Stimulated activated CD8-positive, alpha-beta memory T cell treated with anti-CD3 and anti-CD28 coated beads, Interleukin-15, amount 100 ng/mL, for 4 hours (primary cell): ENCODE data around the gene SMYD3.
"Not testable (repeated sequence)": the region's sequence is repeated elsewhere in the genome, so short reads cannot be mapped to it uniquely, and the experiment has no call there.

Source experiments
- DNase-seq, 2 donors: peaks; one replicate each; pipeline ENCODE4 v3.0.0-alpha.2; 2020; ENCODE audit warnings: low read depth in 2 of 2

SMYD3 gene

DNA sequence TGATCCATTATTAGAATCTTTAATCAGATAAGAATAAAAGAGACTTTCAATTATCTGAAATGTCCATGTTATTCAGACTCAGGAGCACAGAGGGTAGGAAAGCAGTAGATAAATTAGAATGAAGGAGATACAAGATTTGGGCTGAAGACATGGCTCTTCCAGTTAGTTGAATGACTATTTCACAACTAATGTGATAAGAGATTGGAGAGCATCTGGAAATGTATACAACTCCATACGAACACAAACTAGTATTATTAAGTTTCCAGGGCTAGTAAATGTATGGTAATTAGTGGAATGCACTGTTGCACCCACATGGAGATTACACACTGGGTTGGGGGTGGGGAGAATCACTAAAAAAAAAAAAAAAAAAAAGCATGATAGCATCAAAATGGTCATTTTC is 734.3 kb downstream of the SMYD3 start:
- no peak for DNase-seq

DNA sequence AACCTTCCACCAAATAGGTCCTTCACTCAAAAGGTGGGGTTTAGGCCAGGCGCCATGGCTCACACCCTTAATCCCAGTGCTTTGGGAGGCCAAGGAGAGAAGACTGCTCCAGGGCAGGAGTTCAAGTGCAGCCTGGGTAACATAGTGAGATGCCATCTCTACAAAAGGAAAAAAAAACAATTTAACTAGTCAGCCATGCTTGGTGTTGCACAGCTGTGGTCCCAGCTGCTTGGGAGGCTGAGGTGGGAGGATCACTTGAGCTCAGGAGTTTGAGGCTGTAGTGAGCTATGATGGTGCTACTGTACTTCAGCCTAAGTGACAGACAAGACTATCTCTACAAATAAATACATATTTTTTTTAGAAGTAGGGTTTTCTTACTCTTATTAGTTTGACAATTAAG is 734.8 kb downstream of the SMYD3 start:
- DNase-seq, result no peak

DNA sequence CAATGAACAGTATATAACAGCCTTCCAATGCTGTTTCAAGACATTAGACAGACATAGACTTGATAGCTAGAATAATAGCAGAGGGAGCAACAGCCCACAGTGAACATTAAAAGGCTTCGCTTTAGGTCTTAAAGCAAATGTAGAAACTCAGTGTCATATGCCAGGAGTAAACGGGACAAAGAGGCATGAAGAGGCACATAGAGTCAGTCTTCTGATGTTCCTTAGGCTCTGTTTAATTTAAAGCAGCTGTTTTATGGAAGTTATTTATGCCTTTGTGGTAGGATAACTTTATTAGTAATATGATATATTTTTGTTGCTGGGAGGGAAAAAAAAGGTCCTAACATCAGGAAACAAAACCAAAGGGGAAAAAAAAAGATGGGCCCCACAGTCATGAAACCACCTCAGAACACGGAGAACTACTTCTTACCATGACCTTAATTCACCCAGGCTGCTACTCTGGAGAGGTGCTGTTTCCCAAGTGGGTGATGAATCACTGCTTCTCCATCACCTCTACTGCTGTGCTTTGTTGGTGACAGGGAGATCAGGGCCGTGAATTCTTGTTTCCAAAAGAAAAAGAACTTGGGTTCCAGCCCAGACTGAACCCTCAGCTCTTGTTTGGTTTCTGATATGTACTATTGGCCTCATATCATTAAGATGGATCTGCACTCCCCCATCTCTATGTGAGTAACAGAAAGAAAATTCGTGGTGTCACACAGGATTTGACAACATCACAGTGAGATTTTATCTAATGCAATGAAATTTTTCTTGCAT is 735.4 kb downstream of the SMYD3 start:
- DNase-seq, result no peak

DNA sequence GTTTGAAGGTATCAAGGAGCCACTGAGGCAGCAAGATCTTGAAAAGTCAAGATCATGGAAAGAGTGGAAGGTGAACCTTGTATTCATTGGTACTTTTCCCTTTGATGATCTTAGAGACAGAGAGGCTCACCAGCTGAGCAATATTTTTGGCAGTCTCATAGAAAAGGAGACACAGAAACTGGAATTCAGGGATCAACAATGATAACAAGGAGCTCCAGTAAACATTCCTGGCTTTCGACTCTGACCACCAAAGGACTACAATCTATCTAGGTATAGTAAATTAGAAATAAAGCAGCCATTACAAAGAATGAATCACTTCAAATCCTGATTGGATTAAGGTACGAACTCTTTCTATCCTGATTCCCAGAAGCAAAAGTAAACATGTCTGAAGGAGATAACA is 736.9 kb downstream of the SMYD3 start:
- no peak for DNase-seq

DNA sequence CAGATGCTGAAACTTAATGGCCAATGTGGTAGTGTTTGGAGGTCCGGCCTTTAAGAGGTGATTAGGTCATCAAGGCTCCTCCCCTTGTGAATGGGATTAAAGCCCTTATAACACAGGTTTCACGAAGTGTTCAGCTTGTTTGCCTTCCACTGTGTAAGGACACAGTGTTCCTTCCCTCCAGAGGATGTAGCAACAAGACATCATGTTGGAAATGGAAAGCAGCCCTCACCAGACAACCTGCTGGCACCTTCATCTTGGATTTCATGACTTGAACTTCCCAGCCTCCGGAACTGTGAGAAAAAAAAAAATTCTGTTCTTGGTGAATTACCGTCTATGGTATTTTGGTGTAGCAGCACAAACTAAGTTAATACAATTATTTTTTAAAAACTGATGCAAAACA is 738.5 kb downstream of the SMYD3 start:
- DNase-seq, result no peak

DNA sequence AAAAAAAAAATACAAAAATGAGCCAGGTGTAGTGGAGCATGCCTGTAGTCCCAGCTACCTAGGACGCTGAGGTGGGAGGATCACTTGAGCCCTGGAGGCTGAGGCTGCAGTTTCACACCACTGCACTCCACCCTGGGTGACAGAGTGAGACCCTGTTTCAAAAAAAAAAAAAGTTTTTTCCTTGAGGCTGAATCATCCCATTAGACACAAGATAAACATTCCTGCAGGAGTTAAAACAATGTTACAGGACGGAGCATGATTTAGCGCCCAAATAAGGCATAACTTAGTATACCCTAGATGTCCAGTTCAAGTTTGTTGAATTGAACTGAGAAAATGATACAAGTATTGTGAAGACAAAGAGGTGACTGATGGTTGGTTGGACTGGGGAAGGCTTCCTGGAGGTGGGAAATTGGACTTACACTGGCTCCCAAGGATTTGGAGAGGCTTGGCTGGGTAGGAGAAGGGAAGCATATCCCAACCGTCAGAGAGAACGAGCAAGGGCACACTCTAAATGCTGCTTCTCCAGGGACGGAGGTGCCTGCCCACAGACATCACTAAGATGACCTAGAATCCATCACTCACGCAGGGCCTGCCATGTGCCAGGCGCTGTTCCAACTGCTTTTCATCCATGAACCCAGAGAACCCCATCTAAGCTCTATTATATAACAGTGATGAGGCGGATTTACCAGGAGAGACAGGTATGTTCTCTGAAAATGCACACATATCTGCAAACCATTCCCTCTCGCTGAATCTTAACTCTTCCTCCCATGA is 741.7 kb downstream of the SMYD3 start:
- no peak for DNase-seq

DNA sequence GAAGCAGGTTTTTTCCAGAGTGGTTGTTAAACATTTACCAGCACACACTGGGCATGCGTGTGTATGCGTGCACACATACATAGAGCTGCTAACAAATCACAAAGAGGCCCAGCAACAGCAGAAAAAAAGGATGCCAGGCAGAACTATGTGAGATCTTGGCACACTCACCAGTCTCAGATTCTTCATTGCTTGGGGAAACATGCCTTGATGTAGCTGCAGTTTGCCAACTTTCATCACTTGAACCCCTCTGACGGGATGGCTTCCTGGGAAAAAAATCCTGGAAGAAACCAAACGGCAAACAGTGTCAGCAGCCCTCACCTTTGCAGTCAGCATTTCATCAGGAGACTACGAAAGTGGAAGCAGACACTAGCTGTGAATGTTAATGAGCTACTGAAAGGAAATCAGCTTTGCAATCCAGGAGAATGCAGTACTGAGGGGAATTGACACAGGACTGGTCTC is 743.2 kb downstream of the SMYD3 start:
- DNase-seq, result no peak

DNA sequence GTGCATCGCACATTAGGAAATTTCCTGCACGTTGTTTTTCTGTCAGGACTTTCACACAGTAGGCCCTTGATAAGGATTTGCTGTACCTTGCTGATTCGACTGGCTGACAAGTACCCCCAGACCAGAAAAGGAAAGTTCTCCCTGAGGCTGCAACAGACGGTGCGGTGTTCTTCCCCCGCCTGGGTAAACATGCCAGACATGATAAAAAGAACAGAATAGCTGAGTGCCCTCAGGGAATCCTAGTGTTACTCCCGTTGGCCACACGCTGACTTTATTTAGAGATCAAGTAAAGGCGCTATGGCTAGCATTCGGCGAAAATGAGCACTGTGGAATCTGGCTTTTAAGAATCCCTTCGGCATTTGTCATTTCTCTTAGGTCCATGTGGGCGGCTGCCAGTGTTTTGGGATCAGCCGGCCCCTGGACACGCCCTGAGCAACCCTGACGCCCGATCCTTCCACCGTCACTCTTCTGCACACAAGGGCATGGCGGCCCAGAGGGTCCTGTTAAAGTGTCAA is 744.6 kb downstream of the SMYD3 start:
- no peak for DNase-seq

DNA sequence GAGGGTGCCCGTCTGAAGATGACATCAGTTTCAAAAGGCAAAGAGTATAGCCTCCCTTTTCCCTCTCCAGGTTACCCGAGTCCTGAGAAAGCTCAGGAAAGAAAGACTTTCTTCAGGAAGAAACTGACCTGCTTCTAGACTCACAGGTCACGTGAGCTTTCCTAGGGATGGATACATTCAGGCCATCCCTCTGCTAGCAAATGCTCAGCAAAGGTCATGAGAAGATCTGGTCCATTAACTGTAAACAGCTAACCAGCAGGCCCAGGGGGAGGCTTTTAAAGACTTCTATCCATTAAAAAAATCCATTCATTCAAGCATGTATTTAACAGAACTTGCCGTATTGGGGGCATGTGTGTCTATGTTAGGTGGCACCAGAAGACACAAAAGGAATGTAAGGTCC is 746.8 kb downstream of the SMYD3 start:
- DNase-seq, result no peak

DNA sequence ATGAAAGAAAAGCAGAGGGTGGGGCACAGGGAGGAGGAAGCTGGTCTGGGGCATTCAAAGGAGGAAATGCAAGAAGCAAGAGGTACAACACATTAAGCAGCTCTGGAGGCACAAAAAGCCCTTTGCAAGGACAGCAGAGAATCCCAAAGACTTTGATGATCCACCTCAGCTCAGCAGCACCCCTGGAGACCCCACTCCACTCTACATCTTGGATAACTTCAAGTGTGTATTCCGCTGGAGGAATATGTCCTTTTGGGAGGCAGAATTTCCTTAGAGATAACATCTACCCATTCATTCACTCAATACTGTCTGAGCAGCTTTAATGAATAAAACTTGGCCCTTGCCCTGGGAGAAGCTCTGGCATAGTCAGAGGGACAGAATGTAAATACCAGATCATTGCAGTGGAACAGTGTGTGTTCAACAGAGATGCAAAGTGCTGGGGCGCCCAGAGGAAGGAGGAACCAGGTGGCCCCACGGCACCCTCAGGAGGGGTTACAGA is 752.6 kb downstream of the SMYD3 start:
- DNase-seq, result no peak

DNA sequence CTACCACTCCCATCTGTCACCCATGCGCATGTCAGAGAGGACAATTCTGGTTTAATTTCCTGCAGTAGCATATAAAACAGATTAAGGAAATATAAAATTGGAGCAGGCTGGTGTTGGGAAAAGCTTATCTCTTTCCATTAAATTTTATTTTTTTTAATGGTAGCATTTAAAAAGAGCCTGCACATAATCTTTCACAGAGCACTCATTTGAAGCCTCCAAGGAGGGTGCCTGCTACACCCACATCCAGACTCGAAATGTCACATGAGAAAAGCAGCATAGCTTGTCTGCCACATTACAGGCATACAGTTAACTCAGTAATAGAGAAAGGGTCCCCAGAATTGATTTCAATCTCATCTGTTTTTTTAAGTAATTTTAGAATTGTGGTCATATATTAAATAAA is 753.3 kb downstream of the SMYD3 start:
- no peak for DNase-seq

DNA sequence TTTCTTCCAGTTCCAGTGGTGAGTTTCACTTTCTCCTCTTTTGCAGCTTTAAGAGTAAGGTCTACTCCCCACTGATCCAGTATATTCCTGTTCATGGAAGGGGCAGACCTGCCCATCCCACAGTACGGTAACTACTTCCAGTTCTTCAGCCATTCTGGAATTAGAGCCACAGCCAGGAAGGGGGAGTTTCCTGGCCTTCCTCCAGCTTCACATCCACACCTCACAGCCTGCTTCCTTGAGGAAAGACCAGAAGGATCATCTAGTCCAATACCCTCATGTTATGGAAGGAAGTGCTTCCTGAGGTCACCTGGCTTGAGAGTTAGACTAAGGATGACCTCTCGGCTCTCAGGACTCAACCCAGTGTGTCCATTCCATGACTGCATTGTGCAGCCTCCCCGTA is 754.5 kb downstream of the SMYD3 start:
- no peak for DNase-seq

DNA sequence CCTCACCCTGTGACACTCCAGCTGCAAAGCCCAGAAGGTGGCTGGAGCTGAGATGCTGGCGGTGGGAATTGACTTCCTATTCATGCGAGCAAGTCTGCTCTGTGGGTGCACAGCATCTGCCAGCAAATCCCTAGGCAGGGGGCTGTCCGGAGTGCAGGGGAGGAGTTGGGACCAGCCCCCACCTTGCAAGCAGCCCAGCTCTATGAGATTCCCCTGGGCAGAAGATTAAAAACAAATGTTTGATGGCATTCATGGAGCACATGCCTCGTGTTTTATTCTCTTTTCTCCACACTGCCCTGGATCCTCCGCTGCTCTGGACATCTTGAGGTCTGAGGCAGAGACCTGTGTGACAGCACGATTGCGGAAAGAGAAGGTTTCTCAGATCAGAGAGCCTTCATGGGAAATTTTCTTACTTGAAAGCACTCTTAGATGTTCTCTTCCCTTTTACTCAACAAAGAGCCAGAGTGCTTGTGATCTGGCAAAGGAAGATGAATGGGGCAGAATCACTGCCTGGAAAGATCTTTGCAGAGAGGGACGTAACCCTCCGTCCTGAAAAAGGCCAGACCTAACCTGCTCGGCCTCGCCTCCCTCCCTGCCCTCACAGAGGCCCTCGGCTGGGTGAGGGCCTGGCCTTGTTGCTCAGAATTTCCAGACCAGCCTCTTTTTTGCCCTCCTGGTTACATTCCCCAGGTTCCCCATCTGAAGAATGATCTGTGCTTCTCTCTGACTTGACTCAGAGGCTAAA is 755.2 kb downstream of the SMYD3 start:
- DNase-seq, result no peak

DNA sequence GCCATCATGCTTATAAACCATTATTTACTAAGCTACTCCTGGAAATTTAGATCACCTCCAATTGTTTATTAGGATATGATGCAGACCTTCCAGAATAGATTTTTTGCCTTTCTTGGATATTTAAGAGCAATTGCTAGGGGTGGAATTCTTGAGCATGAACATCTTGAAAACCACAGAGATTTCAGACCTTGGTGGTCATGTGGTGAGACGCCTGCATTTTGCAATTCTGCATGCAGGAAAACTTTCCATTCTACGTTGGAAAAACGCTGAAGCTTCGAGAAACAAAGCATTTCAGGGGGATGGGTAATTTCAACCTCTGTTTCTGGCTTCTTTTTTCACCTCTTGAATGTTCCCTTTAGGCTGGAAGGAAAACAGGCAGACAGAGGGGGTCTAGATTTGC is 756.0 kb downstream of the SMYD3 start:
- DNase-seq, result no peak

DNA sequence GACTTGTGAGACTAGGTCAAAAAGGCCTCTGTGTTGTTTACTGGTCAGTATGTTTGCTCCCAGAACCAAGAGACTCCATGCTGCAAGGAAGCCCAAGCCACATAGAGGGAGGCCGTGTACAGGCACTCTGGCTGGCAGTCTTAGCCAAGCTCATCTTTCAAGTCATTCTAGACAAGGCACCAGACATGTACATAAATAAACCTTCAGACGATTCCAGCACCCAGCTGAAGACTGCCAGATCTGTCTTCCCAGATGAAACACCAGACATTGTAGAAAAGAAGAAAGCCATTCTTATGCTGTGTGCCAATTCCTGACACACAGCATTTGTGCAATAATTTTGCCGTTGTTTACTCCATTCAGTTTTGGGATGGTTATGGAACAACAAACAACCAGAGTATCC is 756.8 kb downstream of the SMYD3 start:
- no peak for DNase-seq

DNA sequence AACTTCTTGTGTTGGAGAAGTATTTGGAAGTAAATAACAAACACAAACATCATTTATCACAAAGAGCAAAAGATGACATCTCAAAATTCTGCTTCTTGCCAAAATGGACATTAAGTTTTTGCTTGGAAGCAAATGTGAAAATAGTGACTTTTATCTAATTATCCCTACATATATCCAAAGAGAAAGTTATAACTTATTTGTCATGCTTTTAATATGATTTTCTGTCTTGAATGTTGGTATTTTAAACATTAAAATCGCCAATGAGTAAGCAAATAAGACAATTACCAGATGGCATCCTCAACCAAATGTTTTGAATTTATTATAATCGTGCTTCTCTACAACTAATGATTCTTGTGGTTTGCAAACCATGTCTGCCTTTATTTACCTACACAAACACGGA is 758.0 kb downstream of the SMYD3 start:
- no peak for DNase-seq

DNA sequence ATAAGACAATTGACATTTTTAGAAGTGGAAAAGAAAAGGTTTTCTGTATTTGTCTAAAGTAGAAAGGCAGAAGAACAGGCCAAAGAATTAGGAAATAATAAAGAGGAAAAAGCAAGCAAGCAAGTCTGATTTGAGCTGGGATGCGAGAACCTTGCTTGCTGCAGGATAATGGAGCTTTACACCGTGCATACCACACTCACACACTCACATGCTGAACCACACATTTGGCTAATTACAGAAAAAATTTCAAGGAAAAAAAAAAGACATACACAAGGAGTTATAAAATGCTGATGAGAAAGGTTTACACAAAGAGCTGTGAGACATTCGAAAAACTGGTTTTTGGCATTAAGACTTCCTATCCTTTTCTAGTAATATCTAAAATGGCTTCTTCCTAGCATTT is 758.4 kb downstream of the SMYD3 start:
- DNase-seq, result no peak

DNA sequence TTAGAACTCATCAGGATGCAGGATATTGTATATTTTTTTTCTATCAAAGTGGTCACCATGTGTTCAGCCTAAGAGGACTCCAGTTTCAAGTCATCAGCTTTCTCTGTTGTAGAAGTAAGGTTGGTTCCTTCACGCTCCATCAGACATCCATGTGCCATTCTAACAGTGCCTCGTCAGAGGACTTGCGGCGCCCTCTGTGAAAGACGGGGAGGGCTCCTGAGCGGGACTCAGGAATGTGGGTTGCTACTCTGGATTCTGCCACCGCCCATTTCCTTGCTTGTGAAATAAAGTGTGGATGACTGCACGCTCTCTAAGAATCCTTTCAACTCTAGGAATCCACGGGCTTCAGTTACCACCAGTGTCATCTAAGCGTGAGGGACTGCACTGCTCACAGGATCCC is 758.8 kb downstream of the SMYD3 start:
- no peak for DNase-seq

DNA sequence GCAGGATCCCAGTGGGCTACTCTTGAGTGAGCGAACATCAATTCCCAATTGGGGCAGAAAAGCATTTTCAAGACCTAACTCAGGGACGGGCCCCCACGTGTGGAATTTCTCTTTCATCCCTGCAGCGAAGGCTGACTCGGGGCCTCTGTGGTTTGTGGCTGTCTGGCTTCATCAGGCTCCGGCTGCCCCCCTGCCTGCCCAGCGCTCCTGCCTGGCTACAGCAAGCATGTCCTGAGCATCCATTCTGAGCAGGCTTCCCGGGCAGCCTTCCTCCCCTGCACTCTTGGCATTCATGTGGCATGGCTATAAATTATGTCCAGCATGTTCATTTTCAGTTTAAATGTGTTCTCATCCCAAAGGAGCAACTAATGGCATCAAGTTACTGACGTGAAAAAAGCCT is 764.2 kb downstream of the SMYD3 start:
- no peak for DNase-seq

DNA sequence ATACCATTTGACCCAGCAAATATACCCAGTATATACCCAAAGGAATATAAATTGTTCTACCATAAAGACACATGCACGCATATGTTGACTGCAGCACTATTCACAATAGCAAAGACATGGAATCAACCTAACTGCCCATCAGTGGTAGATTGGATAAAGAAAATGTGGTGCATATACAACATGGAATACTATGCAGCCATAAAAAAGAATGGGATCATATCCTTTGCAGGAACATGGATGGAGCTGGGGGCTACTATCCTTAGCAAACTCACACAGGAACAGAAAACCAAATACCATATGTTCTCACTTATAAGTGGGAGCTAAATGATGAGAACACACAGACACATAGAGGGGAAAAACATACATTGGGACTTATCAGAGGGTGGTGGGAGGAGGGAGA is 766.7 kb downstream of the SMYD3 start:
- not testable (repeated sequence) for DNase-seq

DNA sequence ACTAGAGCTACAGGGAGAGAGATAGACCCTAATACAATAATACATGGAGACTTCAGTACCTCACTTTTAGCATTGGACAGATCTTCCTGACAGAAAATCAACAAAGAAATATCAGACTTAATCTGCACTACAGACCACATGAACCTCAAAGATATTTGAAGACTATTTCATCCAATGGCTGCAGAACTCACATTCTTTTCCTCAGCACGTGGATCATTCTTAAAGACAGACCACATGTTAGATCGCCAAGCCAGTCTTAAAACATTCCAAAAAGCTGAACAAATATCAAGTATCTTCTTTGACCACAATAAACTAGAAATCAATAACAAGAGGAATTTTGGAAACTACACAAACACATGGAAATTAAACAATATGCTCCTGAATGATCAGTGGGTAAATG is 776.3 kb downstream of the SMYD3 start:
- no peak for DNase-seq

DNA sequence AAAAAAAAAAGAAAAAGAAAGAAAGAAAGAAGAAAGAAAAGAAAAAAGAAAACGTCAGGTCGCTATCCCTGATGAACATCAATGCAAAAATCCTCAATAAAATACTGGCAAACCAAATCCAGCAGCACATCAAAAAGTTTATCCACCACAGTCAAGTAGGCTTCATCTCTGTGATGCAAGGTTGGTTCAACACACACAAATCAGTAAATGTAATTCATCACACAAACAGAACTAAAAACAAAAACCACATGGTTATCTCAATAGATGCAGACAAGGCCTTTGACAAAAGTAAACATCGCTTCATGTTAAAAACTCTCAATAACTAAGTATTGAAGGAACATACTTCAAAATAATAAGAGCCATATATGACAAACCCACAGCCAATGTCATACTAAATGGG is 779.0 kb downstream of the SMYD3 start:
- not testable (repeated sequence) for DNase-seq
